Measurements from ENCODE around the gene FXYD3.

FXYD3 gene

GRCh38 chr19:35085947-35086346, 29.7 kb upstream of the FXYD3 start:
- no peak for TF ChIP-seq CTCF (conservative IDR thresholded peaks at IDR 0.05; ENCODE audit: low read length)
- no peak overlapping the region for H3K4me3 ChIP-seq (ENCODE audit: low read length)
- no peak for DNase-seq (ENCODE audit: low read depth)

DNA sequence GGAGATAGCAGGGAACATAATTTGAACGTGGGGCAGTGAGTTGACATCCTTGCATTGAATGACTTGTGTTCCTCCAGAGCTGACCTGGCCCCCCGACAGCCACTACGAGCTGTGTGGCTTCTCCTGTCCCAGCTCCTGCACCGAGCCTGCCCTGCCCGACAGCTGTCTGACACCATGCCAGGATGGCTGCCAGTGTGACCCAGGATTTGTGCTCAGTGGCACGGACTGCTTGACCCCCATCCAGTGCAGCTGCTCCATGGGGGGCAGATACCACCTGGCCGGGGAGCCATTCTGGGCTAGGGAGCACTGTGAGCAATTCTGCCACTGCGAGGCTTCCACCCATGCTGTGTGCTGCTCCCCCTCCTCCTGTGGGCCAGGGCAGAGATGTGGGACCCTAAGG, 29.2 kb upstream of the FXYD3 start:
- H3K4me3 ChIP-seq (ENCODE audit: low read length): no peak overlapping the region
- no peak for DNase-seq (ENCODE audit: low read depth)
- no peak for TF ChIP-seq CTCF (conservative IDR thresholded peaks at IDR 0.05; ENCODE audit: low read length)

- DNase-seq (ENCODE audit: low read depth): no peak
- no peak for TF ChIP-seq CTCF (conservative IDR thresholded peaks at IDR 0.05; ENCODE audit: low read length)
- no peak overlapping the region for H3K4me3 ChIP-seq (ENCODE audit: low read length)
Observed at GRCh38 chr19:35087393-35087792, 28.2 kb upstream of the FXYD3 start.

DNA sequence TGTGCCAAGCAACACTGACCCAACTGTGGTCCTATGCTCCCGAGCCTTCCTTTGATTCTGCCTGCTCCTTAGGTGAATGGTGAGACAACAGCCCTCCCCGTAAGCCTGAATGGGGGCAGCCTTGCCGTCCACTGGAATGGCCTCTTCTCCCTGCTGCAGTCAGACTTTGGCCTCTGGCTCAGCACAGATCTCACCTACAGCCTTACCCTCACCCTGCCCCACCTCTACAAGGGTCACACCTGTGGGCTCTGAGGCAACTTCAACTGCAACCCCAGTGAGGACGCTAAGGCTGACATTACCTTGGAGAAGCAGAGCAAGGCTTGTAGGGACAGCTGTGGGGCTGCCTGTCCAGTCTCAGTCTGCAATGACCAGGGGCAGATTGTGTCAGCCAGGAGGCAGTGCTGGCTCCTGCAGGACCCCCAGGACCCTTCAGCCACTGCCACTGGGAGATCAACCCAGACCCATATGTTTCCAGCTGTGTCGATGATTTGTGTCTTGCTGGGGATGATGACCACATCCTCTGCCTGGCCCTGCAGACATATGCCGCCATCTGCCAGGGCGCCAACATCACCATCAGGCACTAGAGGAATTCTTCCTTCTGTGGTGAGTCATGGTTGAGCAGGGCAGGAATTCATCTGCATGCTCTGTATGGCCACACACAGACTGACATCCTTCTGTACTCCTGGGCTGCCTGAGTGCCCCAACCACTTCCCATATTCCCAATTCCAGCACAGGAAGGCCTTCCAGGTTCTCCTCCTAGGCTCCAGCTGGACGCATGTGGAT, 27.3 kb upstream of the FXYD3 start:
- no peak overlapping the region for H3K4me3 ChIP-seq (ENCODE audit: low read length)
- peak; percentile 95 for DNase-seq (ENCODE audit: low read depth)
- no peak; the same call in 1 of the 2 replicates for TF ChIP-seq CTCF (conservative IDR thresholded peaks at IDR 0.05; ENCODE audit: low read length)

DNA sequence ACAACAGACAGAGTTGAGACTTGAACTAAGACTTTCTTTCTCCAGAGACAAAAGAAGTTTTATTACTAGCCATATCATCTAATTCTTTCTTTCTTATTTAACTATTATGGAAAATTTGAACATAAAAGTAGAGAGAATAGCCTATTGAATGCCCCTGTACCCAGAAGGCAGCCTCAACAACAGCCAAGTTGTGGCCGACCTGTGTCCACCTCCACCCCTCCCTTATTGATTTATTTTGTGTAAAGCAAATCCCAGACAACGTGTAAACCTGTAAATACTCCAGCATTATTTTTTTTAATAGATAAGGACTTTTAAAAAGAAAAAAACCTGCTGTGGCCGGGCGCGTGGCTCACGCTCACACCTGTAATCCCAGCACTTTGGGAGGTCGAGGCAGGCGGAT, 26.1 kb upstream of the FXYD3 start:
- DNase-seq (ENCODE audit: low read depth): no peak
- TF ChIP-seq CTCF (conservative IDR thresholded peaks at IDR 0.05; ENCODE audit: low read length): no peak
- no peak overlapping the region for H3K4me3 ChIP-seq (ENCODE audit: low read length)

- DNase-seq (ENCODE audit: low read depth): no peak
- no peak overlapping the region for H3K4me3 ChIP-seq (ENCODE audit: low read length)
- TF ChIP-seq CTCF (conservative IDR thresholded peaks at IDR 0.05; ENCODE audit: low read length): no peak
Observed at GRCh38 chr19:35090160-35090505, 25.5 kb upstream of the FXYD3 start.

DNA sequence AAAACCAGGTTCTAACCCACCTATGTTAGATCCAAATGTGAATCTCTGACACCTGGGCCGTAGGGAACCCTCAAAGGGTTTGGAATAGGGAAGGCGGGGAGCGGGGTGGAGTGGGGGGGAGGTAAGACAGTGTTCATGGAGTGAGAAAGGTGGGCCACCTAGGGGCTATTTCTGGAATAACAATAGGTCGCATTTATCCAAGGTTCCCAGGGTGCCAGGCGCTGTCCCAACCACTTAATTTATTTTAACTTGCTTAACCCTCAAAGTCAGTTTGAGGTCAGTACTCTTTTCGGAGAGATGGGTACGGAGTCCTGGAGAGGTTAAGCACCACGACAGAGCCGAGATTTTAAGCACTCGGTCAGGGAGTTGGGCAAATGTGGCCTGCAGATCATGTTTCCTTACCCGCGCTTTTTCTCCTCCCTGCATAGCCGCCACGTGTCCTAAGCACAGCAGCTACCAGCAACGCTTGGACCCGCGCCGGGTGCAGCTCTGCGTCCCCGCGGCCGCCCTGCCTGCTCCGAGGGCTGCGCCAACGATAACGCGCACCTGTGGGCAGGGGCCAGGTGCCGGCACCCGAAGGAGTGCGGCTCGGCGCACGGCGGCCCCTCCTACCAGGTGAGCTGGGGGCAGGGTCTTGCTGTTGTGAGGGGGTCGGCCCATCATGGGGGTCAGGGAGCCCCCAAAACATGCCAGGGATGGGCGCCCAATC, 25.0 kb upstream of the FXYD3 start:
- peak; percentile 65 for TF ChIP-seq CTCF (conservative IDR thresholded peaks at IDR 0.05; ENCODE audit: low read length)
- peak; percentile 56 for DNase-seq (ENCODE audit: low read depth)
- H3K4me3 ChIP-seq (ENCODE audit: low read length): no peak overlapping the region
